GM23338 (cell line): ENCODE measurements around the gene RPTOR. TPM values are rescaled to one million over a fixed set of nuclear protein-coding genes. Genes with fewer than 3 reads are reported as not detected.

ENCODE experiments used
- ATAC-seq: fragments of 200-7000 bp; cut with Tn5 transposase; 3 replicates; pipeline ENCODE4 v1.9.1; 2020
- DNase-seq: peaks from one replicate; pipeline ENCODE4 v3.0.0-alpha.2; 2015; ENCODE audit warnings: low spot score
- H2AFZ ChIP-seq: fragments of 200-600 bp; sonication (generic); 2 replicates; pipeline ENCODE4 v1.8.0; 2016; ENCODE audit warnings: antibody characterized with exemption, mild to moderate bottlenecking, moderate library complexity
- H3F3A ChIP-seq: fragments of 200-600 bp; sonication (generic); replicated peaks from 2 replicates; pipeline ENCODE4 v1.8.0; 2017; ENCODE audit warnings: antibody characterized with exemption, mixed run types, low read depth
- H3K27ac ChIP-seq: fragments of 200-600 bp; sonication (generic); 2 replicates; pipeline ENCODE4 v1.6.1; 2016; ENCODE audit warnings: low read depth
- H3K27me3 ChIP-seq: fragments of 200-600 bp; sonication (generic); 2 replicates; pipeline ENCODE4 v1.8.0; 2016; ENCODE audit warnings: mild to moderate bottlenecking, mixed run types, moderate library complexity; ENCODE audit not compliant: insufficient read depth
- H3K36me3 ChIP-seq: fragments of 200-600 bp; sonication (generic); 2 replicates; pipeline ENCODE4 v1.8.0; 2016; ENCODE audit warnings: mild to moderate bottlenecking; ENCODE audit not compliant: insufficient read depth
- H3K4me1 ChIP-seq: fragments of 200-600 bp; sonication (generic); 2 replicates; pipeline ENCODE4 v1.8.0; 2016; ENCODE audit warnings: mild to moderate bottlenecking, moderate library complexity; ENCODE audit not compliant: insufficient read depth
- H3K4me2 ChIP-seq: fragments of 200-600 bp; sonication (generic); 2 replicates; pipeline ENCODE4 v1.7.1; 2017; ENCODE audit warnings: mixed run types
- H3K4me3 ChIP-seq: fragments of 200-600 bp; sonication (generic); 2 replicates; pipeline ENCODE4 v1.6.1; 2016; ENCODE audit warnings: mixed run types
- H3K79me2 ChIP-seq: fragments of 200-600 bp; sonication (generic); replicated peaks from 2 replicates; pipeline ENCODE4 v1.8.0; 2017; ENCODE audit warnings: mild to moderate bottlenecking; ENCODE audit not compliant: insufficient read depth
- H3K9me2 ChIP-seq: fragments of 200-600 bp; sonication (generic); 2 replicates; pipeline ENCODE4 v1.8.0; 2017; ENCODE audit not compliant: insufficient read depth
- H4K20me1 ChIP-seq: fragments of 200-600 bp; sonication (generic); replicated peaks from 2 replicates; pipeline ENCODE4 v1.8.0; 2017; ENCODE audit warnings: mild to moderate bottlenecking; ENCODE audit not compliant: insufficient read depth
- H3K27ac Mint-ChIP-seq: 2 replicates; pipeline ENCODE4 v1.8.0; 2020; ENCODE audit warnings: inconsistent platforms, mild to moderate bottlenecking, moderate library complexity, mixed read lengths
- H3K27me3 Mint-ChIP-seq: 3 replicates; pipeline ENCODE4 v1.8.0; 2022; ENCODE audit warnings: low read depth, mild to moderate bottlenecking, moderate library complexity, mixed read lengths, inconsistent platforms; ENCODE audit not compliant: insufficient read depth, poor library complexity
- H3K36me3 Mint-ChIP-seq: 3 replicates; pipeline ENCODE4 v1.8.0; 2021; ENCODE audit warnings: low read depth, mild to moderate bottlenecking, inconsistent platforms, moderate library complexity, mixed read lengths
- H3K4me1 Mint-ChIP-seq: 3 replicates; pipeline ENCODE4 v1.8.0; 2020; ENCODE audit warnings: mild to moderate bottlenecking, inconsistent platforms, mixed read lengths
- H3K4me3 Mint-ChIP-seq: 3 replicates; pipeline ENCODE4 v1.8.0; 2021; ENCODE audit warnings: moderate library complexity, mild to moderate bottlenecking, inconsistent platforms, mixed read lengths
- H3K9me3 Mint-ChIP-seq: 3 replicates; pipeline ENCODE4 v1.8.0; 2020; ENCODE audit warnings: moderate library complexity, mild to moderate bottlenecking, inconsistent platforms, mixed read lengths
- CREB1 ChIP-seq: fragments of 250-450 bp; sonication (Bioruptor Pico); IDR thresholded peaks from 2 replicates; pipeline ENCODE4 v1.5.0; 2020; ENCODE audit warnings: low read depth, mild to moderate bottlenecking, moderate library complexity
- EZH2 ChIP-seq: fragments of 200-600 bp; sonication (generic); IDR thresholded peaks from one replicate; pipeline ENCODE4 v1.8.0; 2017; ENCODE audit warnings: antibody characterized with exemption, mild to moderate bottlenecking, low read depth; ENCODE audit not compliant: unreplicated experiment
- EZH2phosphoT487 ChIP-seq: fragments of 200-600 bp; sonication (generic); IDR thresholded peaks from one replicate; pipeline ENCODE4 v1.8.1; 2018; ENCODE audit warnings: antibody characterized with exemption; ENCODE audit not compliant: unreplicated experiment
- JUNB ChIP-seq: IDR thresholded peaks from one replicate; pipeline ENCODE4 v1.6.1; 2016; ENCODE audit warnings: antibody characterized with exemption; ENCODE audit not compliant: unreplicated experiment
- NANOG ChIP-seq: IDR thresholded peaks from 2 replicates; pipeline ENCODE4 v1.6.1; 2016; ENCODE audit warnings: antibody characterized with exemption, borderline replicate concordance
- POLR2AphosphoS5 ChIP-seq: IDR thresholded peaks from 2 replicates; pipeline ENCODE4 v1.6.1; 2016; ENCODE audit warnings: antibody characterized with exemption, low read depth
- STAT1 ChIP-seq: IDR thresholded peaks from one replicate; pipeline ENCODE4 v1.6.1; 2016; ENCODE audit warnings: antibody characterized with exemption; ENCODE audit not compliant: unreplicated experiment
- ZNF114 ChIP-seq: fragments of 250-450 bp; sonication (Bioruptor Pico); IDR thresholded peaks from 2 replicates; pipeline ENCODE4 v1.5.0; 2020; ENCODE audit warnings: mild to moderate bottlenecking, moderate library complexity
- ZNF331 ChIP-seq: fragments of 250-450 bp; sonication (Bioruptor Pico); IDR thresholded peaks from 2 replicates; pipeline ENCODE4 v1.5.0; 2020; ENCODE audit warnings: low read depth, mild to moderate bottlenecking, moderate library complexity
- polyA plus RNA-seq: library from polyadenylated mRNA; unstranded; fragments of >200 nt; fragmentation: Nextera tagmentation; extraction: Ambion mirVana; gene quantifications from 2 replicates; pipeline ENCODE4 v1.2.1, GENCODE V29; 2016
- total RNA-seq: library from RNA; depleted of rRNA; stranded (reverse); fragments of >200 nt; shearing (Covaris generic); gene quantifications from 2 replicates; pipeline ENCODE4 v1.2.3, GENCODE V29; 2014
- TF ChIP-seq, protein P1 (sequence below): IDR thresholded peaks from one replicate; pipeline ENCODE4 v1.6.1; 2018; ENCODE audit warnings: antibody characterized with exemption; ENCODE audit not compliant: unreplicated experiment
- TF ChIP-seq, protein P2 (sequence below), 2 experiments: fragments of 200-600 bp in 1 of 2; sonication (generic) in 1 of 2; conservative IDR thresholded peaks; 2 replicates each; pipeline versions ENCODE4 v1.5.1 to v1.6.1; 2016 to 2017; ENCODE audit warnings: antibody characterized with exemption in 2 of 2, low read depth in 2 of 2, mild to moderate bottlenecking in 2 of 2, moderate library complexity in 1 of 2
- TF ChIP-seq, protein P3 (sequence below): IDR thresholded peaks from 2 replicates; pipeline ENCODE4 v1.6.1; 2016; ENCODE audit warnings: antibody characterized with exemption

The RPTOR gene
- total and polyA plus RNA-seq, 2 experiments from 2014 or later = 9.5 to 38.0 TPM

DNA sequence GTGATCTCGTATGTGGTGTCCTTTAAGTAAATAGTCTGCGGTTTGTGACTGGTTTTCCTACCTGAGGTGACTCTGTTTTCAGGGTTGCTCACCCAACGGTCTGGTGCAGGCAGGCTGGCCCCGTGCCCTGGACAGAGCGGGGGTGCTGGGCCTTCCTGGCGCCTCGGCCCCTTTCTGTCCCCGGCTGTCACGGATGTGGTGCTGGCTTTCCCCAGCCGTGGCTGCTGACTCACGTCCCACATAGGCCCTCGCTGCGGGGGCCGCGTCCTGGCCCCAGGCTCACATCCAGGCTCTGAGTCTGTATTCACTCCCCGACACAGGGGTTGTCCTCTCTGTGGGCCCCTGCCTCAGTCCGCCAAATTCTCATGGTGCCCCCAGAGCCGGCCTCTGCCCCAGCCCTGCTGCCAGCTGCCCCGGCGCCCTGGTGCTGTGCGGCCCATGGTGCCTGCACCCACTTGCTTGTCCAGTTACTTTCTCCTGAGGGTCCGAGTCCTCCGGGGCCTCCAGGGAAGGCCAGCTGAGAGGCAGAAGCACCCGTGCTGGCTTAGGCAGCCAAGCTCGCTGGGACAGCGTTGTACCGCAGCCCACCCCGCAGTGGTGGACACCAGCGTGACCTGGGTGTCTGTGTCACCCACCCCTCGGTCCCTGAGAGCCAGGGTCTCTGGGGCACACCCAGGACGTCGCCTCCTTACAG, 452.9 kb downstream of the RPTOR start (continued):
- TF ChIP-seq, protein P1, sequence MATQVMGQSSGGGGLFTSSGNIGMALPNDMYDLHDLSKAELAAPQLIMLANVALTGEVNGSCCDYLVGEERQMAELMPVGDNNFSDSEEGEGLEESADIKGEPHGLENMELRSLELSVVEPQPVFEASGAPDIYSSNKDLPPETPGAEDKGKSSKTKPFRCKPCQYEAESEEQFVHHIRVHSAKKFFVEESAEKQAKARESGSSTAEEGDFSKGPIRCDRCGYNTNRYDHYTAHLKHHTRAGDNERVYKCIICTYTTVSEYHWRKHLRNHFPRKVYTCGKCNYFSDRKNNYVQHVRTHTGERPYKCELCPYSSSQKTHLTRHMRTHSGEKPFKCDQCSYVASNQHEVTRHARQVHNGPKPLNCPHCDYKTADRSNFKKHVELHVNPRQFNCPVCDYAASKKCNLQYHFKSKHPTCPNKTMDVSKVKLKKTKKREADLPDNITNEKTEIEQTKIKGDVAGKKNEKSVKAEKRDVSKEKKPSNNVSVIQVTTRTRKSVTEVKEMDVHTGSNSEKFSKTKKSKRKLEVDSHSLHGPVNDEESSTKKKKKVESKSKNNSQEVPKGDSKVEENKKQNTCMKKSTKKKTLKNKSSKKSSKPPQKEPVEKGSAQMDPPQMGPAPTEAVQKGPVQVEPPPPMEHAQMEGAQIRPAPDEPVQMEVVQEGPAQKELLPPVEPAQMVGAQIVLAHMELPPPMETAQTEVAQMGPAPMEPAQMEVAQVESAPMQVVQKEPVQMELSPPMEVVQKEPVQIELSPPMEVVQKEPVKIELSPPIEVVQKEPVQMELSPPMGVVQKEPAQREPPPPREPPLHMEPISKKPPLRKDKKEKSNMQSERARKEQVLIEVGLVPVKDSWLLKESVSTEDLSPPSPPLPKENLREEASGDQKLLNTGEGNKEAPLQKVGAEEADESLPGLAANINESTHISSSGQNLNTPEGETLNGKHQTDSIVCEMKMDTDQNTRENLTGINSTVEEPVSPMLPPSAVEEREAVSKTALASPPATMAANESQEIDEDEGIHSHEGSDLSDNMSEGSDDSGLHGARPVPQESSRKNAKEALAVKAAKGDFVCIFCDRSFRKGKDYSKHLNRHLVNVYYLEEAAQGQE = no peak
- TF ChIP-seq POLR2AphosphoS5 (no peak), NANOG (no peak)
- TF ChIP-seq, protein P2, sequence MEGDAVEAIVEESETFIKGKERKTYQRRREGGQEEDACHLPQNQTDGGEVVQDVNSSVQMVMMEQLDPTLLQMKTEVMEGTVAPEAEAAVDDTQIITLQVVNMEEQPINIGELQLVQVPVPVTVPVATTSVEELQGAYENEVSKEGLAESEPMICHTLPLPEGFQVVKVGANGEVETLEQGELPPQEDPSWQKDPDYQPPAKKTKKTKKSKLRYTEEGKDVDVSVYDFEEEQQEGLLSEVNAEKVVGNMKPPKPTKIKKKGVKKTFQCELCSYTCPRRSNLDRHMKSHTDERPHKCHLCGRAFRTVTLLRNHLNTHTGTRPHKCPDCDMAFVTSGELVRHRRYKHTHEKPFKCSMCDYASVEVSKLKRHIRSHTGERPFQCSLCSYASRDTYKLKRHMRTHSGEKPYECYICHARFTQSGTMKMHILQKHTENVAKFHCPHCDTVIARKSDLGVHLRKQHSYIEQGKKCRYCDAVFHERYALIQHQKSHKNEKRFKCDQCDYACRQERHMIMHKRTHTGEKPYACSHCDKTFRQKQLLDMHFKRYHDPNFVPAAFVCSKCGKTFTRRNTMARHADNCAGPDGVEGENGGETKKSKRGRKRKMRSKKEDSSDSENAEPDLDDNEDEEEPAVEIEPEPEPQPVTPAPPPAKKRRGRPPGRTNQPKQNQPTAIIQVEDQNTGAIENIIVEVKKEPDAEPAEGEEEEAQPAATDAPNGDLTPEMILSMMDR (conservative IDR thresholded peaks at IDR 0.05; ENCODE audit: low read depth in 2 of 2) = no peak

DNA sequence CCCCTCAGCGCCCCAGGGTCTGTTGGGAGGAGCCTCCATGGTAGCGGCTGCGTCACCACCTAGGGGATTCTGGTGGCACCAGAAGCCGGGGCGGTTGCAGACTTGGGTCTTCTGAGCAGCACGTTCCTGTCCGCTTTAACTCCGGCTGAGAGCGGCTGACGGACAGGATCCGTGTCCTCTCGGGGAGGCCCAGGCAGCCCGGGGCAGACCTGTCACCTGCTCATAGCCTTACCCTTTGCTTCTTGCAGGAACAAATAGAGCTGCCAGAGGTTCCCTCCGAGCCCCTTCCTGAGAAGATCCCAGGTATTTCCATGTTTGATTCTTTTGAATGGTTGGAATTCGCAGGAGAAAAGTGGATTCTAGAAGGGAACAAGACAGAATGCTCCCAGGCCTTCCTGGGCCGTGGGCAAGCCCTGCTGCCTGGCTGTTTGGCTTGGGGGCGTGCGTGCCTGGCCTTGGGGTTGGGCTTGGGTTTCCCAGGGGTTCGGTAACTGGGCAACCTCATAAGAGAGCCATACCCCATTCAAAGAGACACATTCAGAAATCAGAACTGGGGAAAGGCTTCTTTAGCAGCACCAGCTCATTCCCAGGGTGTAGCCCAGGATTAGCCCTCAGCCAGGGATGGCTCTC, 453.6 kb downstream of the RPTOR start:
- no peaks in the 10 kb centered on the region for H3K9me2 ChIP-seq
- no peaks in the 10 kb centered on the region for H3K9me3 Mint-ChIP-seq
- peaks cover 8% of the 10 kb centered on the region for H3K27me3 ChIP-seq
- peaks cover 15% of the 10 kb centered on the region for H3K27me3 Mint-ChIP-seq
- H3K4me2 ChIP-seq = no peak overlapping the region
- DNase-seq = no peak
- H3K4me3 Mint-ChIP-seq = no peak overlapping the region
- H3K4me1 Mint-ChIP-seq = no peaks in the 10 kb centered on the region; the same call in 2 of the 3 replicates
- no peak overlapping the region for H2AFZ ChIP-seq
- no peak overlapping the region for H3K27ac ChIP-seq
- H3K79me2 ChIP-seq = no peaks in the 10 kb centered on the region; the same call in 1 of the 2 replicates
- 0 out of 2 replicates have a peak, but pooled peaks cover 2% of the 10 kb centered on the region for H3F3A ChIP-seq
- H3K4me3 ChIP-seq = no peak overlapping the region
- no peaks in the 10 kb centered on the region for H4K20me1 ChIP-seq
- H3K4me1 ChIP-seq = no peaks in the 10 kb centered on the region
- H3K36me3 Mint-ChIP-seq = peaks cover 8% of the 10 kb centered on the region; the same call in 1 of the 3 replicates
- H3K27ac Mint-ChIP-seq = no peak overlapping the region
- no peaks in the 10 kb centered on the region for H3K36me3 ChIP-seq
- ATAC-seq = no peak
- TF ChIP-seq, protein P1 = no peak
- TF ChIP-seq, protein P2 (conservative IDR thresholded peaks at IDR 0.05; ENCODE audit: low read depth in 2 of 2) = no peak
- no peak for TF ChIP-seq EZH2
- TF ChIP-seq CREB1 (CRISPR knock-in tag) = no peak
- TF ChIP-seq EZH2phosphoT487 = no peak
- no peak for TF ChIP-seq JUNB
- no peak for TF ChIP-seq STAT1
- no peak for TF ChIP-seq NANOG
- TF ChIP-seq ZNF114 (CRISPR knock-in tag) = no peak
- TF ChIP-seq ZNF331 (CRISPR knock-in tag) = no peak
- TF ChIP-seq, protein P3, sequence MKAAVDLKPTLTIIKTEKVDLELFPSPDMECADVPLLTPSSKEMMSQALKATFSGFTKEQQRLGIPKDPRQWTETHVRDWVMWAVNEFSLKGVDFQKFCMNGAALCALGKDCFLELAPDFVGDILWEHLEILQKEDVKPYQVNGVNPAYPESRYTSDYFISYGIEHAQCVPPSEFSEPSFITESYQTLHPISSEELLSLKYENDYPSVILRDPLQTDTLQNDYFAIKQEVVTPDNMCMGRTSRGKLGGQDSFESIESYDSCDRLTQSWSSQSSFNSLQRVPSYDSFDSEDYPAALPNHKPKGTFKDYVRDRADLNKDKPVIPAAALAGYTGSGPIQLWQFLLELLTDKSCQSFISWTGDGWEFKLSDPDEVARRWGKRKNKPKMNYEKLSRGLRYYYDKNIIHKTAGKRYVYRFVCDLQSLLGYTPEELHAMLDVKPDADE = no peak
